Effector memory CD8-positive, alpha-beta T cell (primary cell): ENCODE measurements around the gene PRMT7.

Source experiments
- ATAC-seq: fragments of 150-1000 bp; cut with Tn5 transposase; replicated peaks from 2 replicates; pipeline ENCODE4 v1.10.0; 2021; ENCODE audit warnings: mild to moderate bottlenecking, moderate library complexity
- DNase-seq, 3 experiments: peaks; one replicate each; pipeline ENCODE4 v3.0.0; 2021
- H3K27ac Mint-ChIP-seq, 2 donors: one replicate each; pipeline ENCODE4 v1.8.0; 2022; ENCODE audit warnings: mild to moderate bottlenecking in 2 of 2, mixed read lengths in 2 of 2, moderate library complexity in 2 of 2
- H3K27me3 Mint-ChIP-seq, 2 donors: one replicate each; pipeline ENCODE4 v1.8.0; 2022; ENCODE audit warnings: mixed read lengths in 2 of 2
- H3K36me3 Mint-ChIP-seq: one replicate; pipeline ENCODE4 v1.8.0; 2022; ENCODE audit warnings: mild to moderate bottlenecking, moderate library complexity, mixed read lengths; ENCODE audit not compliant: insufficient read depth
- H3K4me1 Mint-ChIP-seq, 2 donors: one replicate each; pipeline ENCODE4 v1.8.0; 2022; ENCODE audit warnings: low read depth in 2 of 2, mixed read lengths in 2 of 2
- H3K4me3 Mint-ChIP-seq, 2 donors: one replicate each; pipeline ENCODE4 v1.8.0; 2022; ENCODE audit warnings: mild to moderate bottlenecking in 2 of 2, mixed read lengths in 2 of 2, moderate library complexity in 2 of 2
- H3K9me3 Mint-ChIP-seq, 2 donors: one replicate each; pipeline ENCODE4 v1.8.0; 2022; ENCODE audit warnings: mixed read lengths in 2 of 2
- total RNA-seq, 9 experiments: gene quantifications; one replicate each; lab custom pipeline; 2026; lab: John Stamatoyannopoulos, UW

Gene PRMT7
- total RNA-seq = 38.3 to 101 (median 46.3) reads per million in 9 experiments

DNA sequence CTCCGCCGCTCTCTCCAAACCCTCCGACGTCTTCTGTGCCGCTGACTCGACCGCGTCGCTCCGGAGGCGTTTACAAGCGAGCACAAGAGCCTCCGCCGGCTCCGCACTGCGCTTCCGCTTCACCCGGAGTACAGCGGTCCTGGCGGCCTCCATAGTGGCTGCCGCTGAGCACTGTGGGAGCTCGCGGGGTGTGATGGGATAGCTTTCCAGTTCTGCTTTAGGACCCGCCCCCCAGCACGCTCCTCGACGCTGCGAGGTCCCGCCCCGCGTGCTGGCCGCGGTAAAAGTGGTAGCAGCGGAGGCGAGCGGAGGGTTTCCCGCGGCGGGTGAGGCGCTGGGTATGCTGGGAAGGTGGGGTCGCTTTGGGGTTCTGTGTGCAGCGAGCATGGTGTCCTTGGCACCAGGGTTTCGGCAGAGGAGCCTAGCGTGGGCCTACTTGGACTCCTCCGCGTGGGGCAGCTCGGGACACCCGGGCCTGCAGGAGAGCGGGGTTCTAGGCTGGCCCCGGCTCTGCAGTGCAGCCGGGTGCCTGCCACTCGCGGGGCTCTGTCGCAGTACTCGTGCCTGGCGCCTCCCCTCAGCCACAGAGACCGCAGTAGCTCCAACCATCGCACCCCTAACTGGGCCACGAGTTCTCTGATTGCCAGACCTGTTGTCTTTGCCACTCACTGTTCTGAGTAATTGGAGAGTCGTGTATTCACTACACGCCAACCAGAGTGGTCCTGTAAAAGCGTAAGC is at the start of gene PRMT7, which contains the start of gene SLC7A6OS:
TSS of gene PRMT7 (plus strand) at position 246 of the 738 bp plus-strand sequence. CDS start 4,961 bp downstream, outside the sequence.
TSS of gene SLC7A6OS (minus strand) at position 173 of the 738 bp plus-strand sequence. CDS start at position 153, 20 bp downstream.
- no peaks in the 10 kb centered on the region for H3K9me3 Mint-ChIP-seq
- H3K4me1 Mint-ChIP-seq = peaks cover 34 to 41% of the 10 kb centered on the region in 2 donors
- ATAC-seq (peak; percentile 92), DNase-seq (peak; percentile 86 to 89 (median 87))
- H3K27ac Mint-ChIP-seq = peak within 1 kb of the TSS; percentile 96 to 97
- peaks cover 48% of the 10 kb centered on the region for H3K36me3 Mint-ChIP-seq
- no peaks in the 10 kb centered on the region for H3K27me3 Mint-ChIP-seq
- H3K4me3 Mint-ChIP-seq = peak within 1 kb of the TSS; percentile 95 to 96

DNA sequence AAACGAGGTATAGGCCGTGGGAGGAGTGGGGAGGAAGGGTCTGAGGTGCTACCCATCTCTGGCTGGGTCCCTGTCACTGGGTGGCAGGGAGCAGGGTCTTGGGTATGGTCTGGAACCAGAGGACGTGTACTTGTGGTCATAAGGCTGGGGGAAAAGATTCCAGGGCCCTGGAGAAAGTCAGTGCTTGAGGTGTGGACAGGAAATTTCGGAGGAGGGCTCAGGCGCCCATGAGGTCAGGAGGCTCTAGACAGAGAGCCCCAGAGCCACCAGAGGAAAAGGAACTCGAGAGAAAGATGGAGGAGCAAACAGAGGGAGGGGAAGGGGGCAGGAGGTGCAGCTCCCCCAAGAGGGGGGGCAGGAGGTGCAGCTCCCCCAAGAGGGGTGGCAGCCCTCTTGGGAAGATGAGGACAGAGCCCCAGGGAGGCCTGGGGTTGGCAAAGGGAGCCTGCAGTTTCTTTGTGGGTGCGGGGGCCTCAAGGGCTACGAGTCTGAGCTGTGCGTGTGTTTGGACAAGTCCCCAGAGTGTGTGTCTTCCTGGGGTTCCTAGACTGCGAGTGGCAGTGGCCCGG is 47.2 kb upstream of the PRMT7 start:
- peak overlapping the region; percentile 88 to 96 for H3K4me3 Mint-ChIP-seq
- DNase-seq (no peak), ATAC-seq (no peak)
- H3K27ac Mint-ChIP-seq = peak overlapping the region; percentile 96
- no peaks in the 10 kb centered on the region for H3K9me3 Mint-ChIP-seq
- peaks cover 36 to 41% of the 10 kb centered on the region in 2 donors for H3K4me1 Mint-ChIP-seq
- no peaks in the 10 kb centered on the region for H3K27me3 Mint-ChIP-seq
- peaks cover 46% of the 10 kb centered on the region for H3K36me3 Mint-ChIP-seq

GRCh38 chr16:68264128-68265077 is 46.4 kb upstream of the PRMT7 start, which contains the start of gene SLC7A6:
Gene SLC7A6 (plus strand): TSS chr16:68264526. CDS start chr16:68274727, 10,201 bp downstream.
- Mint-ChIP-seq H3K4me1 (peaks cover 41 to 46% of the 10 kb centered on the region in 2 donors), H3K4me3 (peak within 1 kb of the TSS; percentile 88 to 96), H3K27me3 (no peaks in the 10 kb centered on the region), H3K27ac (peak within 1 kb of the TSS; percentile 96), H3K9me3 (no peaks in the 10 kb centered on the region), H3K36me3 (peaks cover 49% of the 10 kb centered on the region)
- DNase-seq (peak; percentile 77 to 80 (median 79)), ATAC-seq (peak; percentile 71)

DNA sequence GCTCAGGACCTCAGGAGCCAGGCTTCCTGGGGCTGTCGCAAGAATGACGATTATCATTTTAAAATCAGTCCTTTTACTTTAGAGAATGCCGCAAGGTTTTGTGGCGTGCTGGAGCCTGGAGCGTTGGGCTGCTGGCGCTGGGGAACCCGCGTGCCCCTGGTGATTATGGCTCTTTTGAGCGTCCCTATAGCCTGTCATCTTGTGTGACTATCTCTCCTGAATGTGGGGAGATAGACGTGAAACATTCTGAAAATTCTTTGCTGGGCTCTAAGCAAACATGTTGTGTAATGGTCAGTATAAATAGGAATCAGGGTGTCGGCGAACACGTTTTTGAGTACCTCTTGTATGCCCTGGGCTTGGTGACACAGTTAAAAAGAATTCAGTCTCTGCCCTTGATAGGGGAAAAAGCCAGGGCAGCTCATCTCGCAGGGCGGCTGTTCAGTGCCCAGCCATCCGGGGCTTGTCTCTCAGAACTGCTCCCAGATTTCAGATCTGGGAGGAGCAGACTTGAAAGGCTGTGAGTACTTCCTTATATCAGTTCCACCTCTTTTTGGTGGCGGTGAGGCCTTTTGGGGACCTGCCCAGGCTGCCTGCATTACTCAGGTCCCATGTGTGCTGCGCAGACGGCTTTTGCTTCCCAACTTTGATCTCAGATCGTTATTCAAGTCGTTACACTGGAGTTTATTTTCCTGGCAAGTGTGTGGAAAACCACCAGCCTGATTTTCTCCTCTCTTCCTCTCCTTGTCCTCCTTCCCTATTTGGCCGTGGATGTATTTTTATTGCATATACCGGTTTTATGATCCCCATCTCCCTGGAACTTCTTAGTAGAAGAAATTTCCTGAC is 45.5 kb upstream of the PRMT7 start:
- Mint-ChIP-seq H3K9me3 (no peaks in the 10 kb centered on the region), H3K27ac (peak overlapping the region; percentile 96), H3K4me3 (peak overlapping the region; percentile 88 to 96), H3K4me1 (peaks cover 44 to 49% of the 10 kb centered on the region in 2 donors), H3K36me3 (peaks cover 47% of the 10 kb centered on the region), H3K27me3 (no peaks in the 10 kb centered on the region)
- peak; percentile 12 for ATAC-seq
- peak in 2 of 3 experiments; percentile 16 to 26 for DNase-seq

GRCh38 chr16:68267612-68268405 is 43.0 kb upstream of the PRMT7 start:
- H3K4me3 Mint-ChIP-seq = no peak overlapping the region
- peak overlapping the region; percentile 64 to 83 for H3K27ac Mint-ChIP-seq
- no peaks in the 10 kb centered on the region for H3K9me3 Mint-ChIP-seq
- no peak for DNase-seq
- ATAC-seq = no peak
- H3K36me3 Mint-ChIP-seq = peaks cover 59% of the 10 kb centered on the region
- peaks cover 50 to 54% of the 10 kb centered on the region in 2 donors for H3K4me1 Mint-ChIP-seq
- no peaks in the 10 kb centered on the region for H3K27me3 Mint-ChIP-seq

- Mint-ChIP-seq H3K27me3 (no peaks in the 10 kb centered on the region), H3K4me3 (peak overlapping the region in 1 of 2 donors; percentile 3), H3K9me3 (no peaks in the 10 kb centered on the region), H3K27ac (peak overlapping the region; percentile 83 to 89), H3K36me3 (peaks cover 58% of the 10 kb centered on the region), H3K4me1 (peaks cover 51 to 56% of the 10 kb centered on the region in 2 donors)
- ATAC-seq = no peak
- DNase-seq = no peak
Observed at GRCh38 chr16:68269793-68270192, 41.0 kb upstream of the PRMT7 start.

DNA sequence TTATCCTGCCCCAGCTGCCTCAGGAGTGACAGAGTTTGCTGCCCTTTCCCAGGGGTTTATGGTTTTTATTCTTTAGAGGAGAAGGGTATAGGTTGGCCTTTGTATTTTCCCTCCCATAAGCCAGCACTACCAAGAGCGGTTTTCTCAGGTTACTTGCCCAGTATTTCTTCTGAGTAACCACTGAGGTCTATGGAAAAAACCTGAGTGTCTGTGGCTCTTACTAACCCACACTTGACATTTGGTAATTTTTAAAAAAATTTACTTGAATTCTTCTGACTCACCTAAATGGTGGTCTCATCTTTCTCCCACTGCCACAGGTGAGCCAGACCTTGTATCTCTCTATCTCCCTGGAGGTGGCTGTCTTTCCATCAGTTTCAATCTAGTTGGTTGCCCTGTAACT is 40.5 kb upstream of the PRMT7 start:
- peak overlapping the region; percentile 83 to 89 for H3K27ac Mint-ChIP-seq
- H3K4me3 Mint-ChIP-seq = no peak overlapping the region
- H3K9me3 Mint-ChIP-seq = no peaks in the 10 kb centered on the region
- H3K27me3 Mint-ChIP-seq = no peaks in the 10 kb centered on the region
- ATAC-seq = peak; percentile 39
- DNase-seq = no peak
- peaks cover 45 to 50% of the 10 kb centered on the region in 2 donors for H3K4me1 Mint-ChIP-seq
- H3K36me3 Mint-ChIP-seq = peaks cover 58% of the 10 kb centered on the region

GRCh38 chr16:68272507-68273209 is 38.2 kb upstream of the PRMT7 start:
- ATAC-seq (peak; percentile 34), DNase-seq (peak; percentile 18 to 22 (median 20))
- peak overlapping the region; percentile 64 to 65 for H3K4me3 Mint-ChIP-seq
- no peaks in the 10 kb centered on the region for H3K9me3 Mint-ChIP-seq
- peaks cover 47 to 49% of the 10 kb centered on the region in 2 donors for H3K4me1 Mint-ChIP-seq
- H3K27me3 Mint-ChIP-seq = no peaks in the 10 kb centered on the region
- peak overlapping the region; percentile 90 to 95 for H3K27ac Mint-ChIP-seq
- peaks cover 65% of the 10 kb centered on the region for H3K36me3 Mint-ChIP-seq

DNA sequence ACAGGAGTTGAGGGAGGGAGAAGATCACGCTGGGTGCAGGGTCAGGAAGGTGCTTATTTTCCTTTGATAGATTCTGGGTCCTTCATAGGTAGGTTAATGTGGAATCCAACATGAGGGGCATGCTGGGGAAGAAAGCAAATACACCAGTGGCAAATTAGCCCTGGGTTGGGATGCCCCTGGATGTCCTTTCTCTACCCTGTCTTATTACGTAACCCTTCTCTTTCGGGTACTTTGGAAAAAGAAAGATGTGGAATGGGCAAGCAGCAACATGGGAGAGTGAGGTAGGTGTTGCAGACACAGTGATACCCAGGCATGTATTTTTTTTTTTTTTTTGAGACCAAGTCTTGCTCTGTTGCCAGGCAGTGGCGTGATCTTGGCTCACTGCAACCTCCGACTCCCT is 37.4 kb upstream of the PRMT7 start:
- Mint-ChIP-seq H3K4me1 (peaks cover 43 to 44% of the 10 kb centered on the region in 2 donors), H3K27me3 (no peaks in the 10 kb centered on the region), H3K36me3 (peaks cover 65% of the 10 kb centered on the region), H3K27ac (peak overlapping the region; percentile 90 to 95), H3K9me3 (no peaks in the 10 kb centered on the region), H3K4me3 (peak overlapping the region; percentile 64 to 65)
- DNase-seq = no peak
- no peak for ATAC-seq

GRCh38 chr16:68273896-68274295 is 36.9 kb upstream of the PRMT7 start:
- Mint-ChIP-seq H3K4me3 (peak overlapping the region in 1 of 2 donors; percentile 27), H3K4me1 (peaks cover 43% of the 10 kb centered on the region in 2 donors), H3K27me3 (no peaks in the 10 kb centered on the region), H3K27ac (peak overlapping the region in 1 of 2 donors; percentile 90), H3K36me3 (peaks cover 61% of the 10 kb centered on the region), H3K9me3 (no peaks in the 10 kb centered on the region)
- DNase-seq (no peak), ATAC-seq (no peak)

- Mint-ChIP-seq H3K9me3 (no peaks in the 10 kb centered on the region), H3K27me3 (no peaks in the 10 kb centered on the region), H3K27ac (peak overlapping the region in 1 of 2 donors; percentile 90), H3K36me3 (peaks cover 61% of the 10 kb centered on the region), H3K4me1 (peaks cover 38% of the 10 kb centered on the region in 2 donors), H3K4me3 (peak overlapping the region in 1 of 2 donors; percentile 69)
- no peak for ATAC-seq
- no peak for DNase-seq
Observed at GRCh38 chr16:68274441-68274840, 36.4 kb upstream of the PRMT7 start.
